22Rv1 (cell line): ENCODE results near the gene MAGI2.

Source experiments
- CTCF ChIP-seq: fragments of 450-650 bp; IDR thresholded peaks from 2 replicates; pipeline ENCODE4 v1.5.1; 2017; ENCODE audit warnings: mild to moderate bottlenecking
- ZFX ChIP-seq: fragments of 450-650 bp; IDR thresholded peaks from 2 replicates; pipeline ENCODE4 v1.6.1; 2017; ENCODE audit warnings: antibody characterized with exemption, borderline replicate concordance

- TF ChIP-seq CTCF (no peak), ZFX (no peak)
These were observed 765.1 kb downstream of the MAGI2 start for GRCh38 chr7:78688376-78688775.
